GM18868 (cell line): ENCODE data around the gene UBE2J1.

ENCODE experiments used
- ATAC-seq: cut with Tn5 transposase; IDR thresholded peaks from one replicate; pipeline ENCODE4 v1.9.1; 2021; ENCODE audit warnings: mild to moderate bottlenecking, moderate library complexity; ENCODE audit not compliant: unreplicated experiment

UBE2J1 gene

GRCh38 chr6:89368107-89368506 is 15.6 kb upstream of the UBE2J1 start:
- no peak for ATAC-seq

- no peak for ATAC-seq
Observed at GRCh38 chr6:89364586-89364985, 12.1 kb upstream of the UBE2J1 start.

GRCh38 chr6:89361171-89361570 is 8.6 kb upstream of the UBE2J1 start:
- ATAC-seq, result no peak

- ATAC-seq, result peak; percentile 72
Observed at GRCh38 chr6:89360415-89360999, 8.0 kb upstream of the UBE2J1 start.

- no peak for ATAC-seq
Observed at GRCh38 chr6:89359561-89359960, 7.0 kb upstream of the UBE2J1 start.

- peak; percentile 36 for ATAC-seq
Observed at GRCh38 chr6:89357390-89357789, 4.9 kb upstream of the UBE2J1 start.

- ATAC-seq, result no peak
Observed at GRCh38 chr6:89356642-89357170, 4.2 kb upstream of the UBE2J1 start.

GRCh38 chr6:89355511-89356194 is 3.1 kb upstream of the UBE2J1 start:
- ATAC-seq, result no peak

- peak; percentile 20 for ATAC-seq
Observed at GRCh38 chr6:89353702-89354392, 1.3 kb upstream of the UBE2J1 start.

- no peak for ATAC-seq
Observed at GRCh38 chr6:89353118-89353556, 615 bp upstream of the UBE2J1 start.

GRCh38 chr6:89351671-89352277 is 748 bp downstream of the UBE2J1 start:
- ATAC-seq, result no peak

GRCh38 chr6:89350281-89350966 is 2.1 kb downstream of the UBE2J1 start:
- peak; percentile 48 for ATAC-seq

- ATAC-seq, result no peak
Observed at GRCh38 chr6:89348372-89348771, 4.2 kb downstream of the UBE2J1 start.

GRCh38 chr6:89347825-89348224 is 4.7 kb downstream of the UBE2J1 start:
- no peak for ATAC-seq

- no peak for ATAC-seq
Observed at GRCh38 chr6:89346433-89346832, 6.1 kb downstream of the UBE2J1 start.

- no peak for ATAC-seq
Observed at GRCh38 chr6:89339565-89339964, 13.0 kb downstream of the UBE2J1 start.

- no peak for ATAC-seq
Observed at GRCh38 chr6:89335164-89335563, 17.4 kb downstream of the UBE2J1 start.

GRCh38 chr6:89330910-89331309 is 21.6 kb downstream of the UBE2J1 start:
- no peak for ATAC-seq

- ATAC-seq, result no peak
Observed at GRCh38 chr6:89328976-89329375, 23.5 kb downstream of the UBE2J1 start.

- ATAC-seq, result no peak
Observed at GRCh38 chr6:89324304-89324703, 28.2 kb downstream of the UBE2J1 start.

GRCh38 chr6:89323511-89323971 is 29.0 kb downstream of the UBE2J1 start:
- ATAC-seq, result no peak
